HCT116 (cell line): ENCODE data around the gene RHEBL1. TPM values are rescaled to one million over a fixed set of nuclear protein-coding genes. Genes with fewer than 3 reads are reported as not detected.

Experiments
- ATAC-seq: fragments of 200-7000 bp; cut with Tn5 transposase; 2 replicates; pipeline ENCODE4 v1.9.1; 2020; ENCODE audit warnings: mild to moderate bottlenecking, moderate library complexity
- BruUV-seq: library from RNA; stranded (reverse); fragments of 400-500 nt; replicated peaks from 2 replicates; lab custom pipeline; 2021; lab: Mats Ljungman, UMichigan
- CTCF ChIA-PET: fragments of 300-600 bp; sonication (Branson Sonifier 250); formaldehyde crosslinking; loops from one replicate; lab custom pipeline; 2021; ENCODE audit warnings: antibody characterized with exemption; lab: Charles Lee
- POLR2A ChIA-PET: fragments of 300-600, 350-600 bp; sonication (Branson Sonifier 250); formaldehyde crosslinking; loops from one replicate; lab custom pipeline; 2021; ENCODE audit warnings: antibody characterized with exemption; lab: Charles Lee
- RAD21 ChIA-PET, 2 experiments: fragments of 300-600 bp; sonication (Branson Sonifier 250); formaldehyde crosslinking; loops; one replicate each; lab custom pipeline; 2023; ENCODE audit warnings: low total read pairs in 2 of 2; ENCODE audit not compliant: uncharacterized antibody in 2 of 2, unreplicated experiment in 2 of 2, low non-redundant PET in 1 of 2; lab: Charles Lee
- DNase-seq: peaks from one replicate; pipeline ENCODE4 v3.0.0-alpha.2; 2010; ENCODE audit warnings: low read depth, low spot score
- H2AFZ ChIP-seq: fragments of 200-600 bp; shearing (Covaris generic), sonication (generic); 2 replicates; pipeline ENCODE4 v1.6.1; 2017; ENCODE audit warnings: low read depth, mixed run types, mixed read lengths, antibody characterized with exemption, low read length; ENCODE audit not compliant: poor library complexity, severe bottlenecking
- H3K27ac ChIP-seq: 2 replicates; pipeline ENCODE4 v1.5.1; 2012; ENCODE audit warnings: low read depth, low read length
- H3K27me3 ChIP-seq: fragments of 200-600 bp; sonication (generic); 2 replicates; pipeline ENCODE4 v1.6.1; 2016; ENCODE audit warnings: mixed run types, low read length, mixed read lengths; ENCODE audit not compliant: insufficient read depth
- H3K36me3 ChIP-seq, 2 experiments: fragments of 200-500 bp in 1 of 2; fragments of 200-600 bp in 1 of 2; sonication (Bioruptor generic) in 1 of 2; sonication (generic) in 1 of 2; 2 replicates each; pipeline versions ENCODE4 v1.5.1 to v1.6.1; 2014 to 2016; ENCODE audit warnings: low read length in 2 of 2, inconsistent platforms in 1 of 2, mixed read lengths in 1 of 2, mixed run types in 1 of 2; ENCODE audit not compliant: insufficient read depth in 2 of 2, control insufficient read depth in 1 of 2
- H3K4me1 ChIP-seq, 2 experiments: fragments of 200-600 bp in 1 of 2; sonication (generic) in 1 of 2; 2 replicates each; pipeline versions ENCODE4 v1.5.1 to v1.6.1; 2012 to 2017; ENCODE audit warnings: low read length in 2 of 2, inconsistent platforms in 1 of 2, mild to moderate bottlenecking in 1 of 2, mixed read lengths in 1 of 2, mixed run types in 1 of 2, moderate library complexity in 1 of 2; ENCODE audit not compliant: insufficient read depth in 2 of 2, control insufficient read depth in 1 of 2
- H3K4me2 ChIP-seq: fragments of 200-600 bp; sonication (generic); 2 replicates; pipeline ENCODE4 v1.6.1; 2017; ENCODE audit warnings: mixed run types, low read length, mixed read lengths
- H3K4me3 ChIP-seq, 2 experiments: fragments of 200-600 bp in 1 of 2; sonication (generic) in 1 of 2; replicated peaks in 1 of 2; 2 replicates each; pipeline ENCODE4 v1.5.1; 2011 to 2016; ENCODE audit warnings: low read length in 2 of 2, control low read depth in 1 of 2, low read depth in 1 of 2, mild to moderate bottlenecking in 1 of 2, mixed read lengths in 1 of 2, mixed run types in 1 of 2
- H3K79me2 ChIP-seq: fragments of 200-600 bp; sonication (generic); 2 replicates; pipeline ENCODE4 v1.6.1; 2017; ENCODE audit warnings: mild to moderate bottlenecking, mixed run types, low read length, moderate library complexity, mixed read lengths; ENCODE audit not compliant: insufficient read depth
- H3K9ac ChIP-seq: fragments of 200-600 bp; sonication (generic); 2 replicates; pipeline ENCODE4 v1.6.1; 2016; ENCODE audit warnings: low read length, mixed read lengths
- H3K9me2 ChIP-seq: fragments of 200-600 bp; sonication (generic), shearing (Covaris generic); 2 replicates; pipeline ENCODE4 v1.6.1; 2017; ENCODE audit warnings: mixed run types, mild to moderate bottlenecking, moderate library complexity; ENCODE audit not compliant: insufficient read depth
- H3K9me3 ChIP-seq, 2 experiments: fragments of 200-500 bp in 1 of 2; fragments of 200-600 bp in 1 of 2; sonication (Bioruptor generic) in 1 of 2; sonication (generic) in 1 of 2; 2 replicates each; pipeline ENCODE4 v1.6.1; 2014 to 2017; ENCODE audit warnings: low read length in 2 of 2, mixed read lengths in 2 of 2, inconsistent platforms in 1 of 2, low read depth in 1 of 2, mild to moderate bottlenecking in 1 of 2, mixed run types in 1 of 2, moderate library complexity in 1 of 2; ENCODE audit not compliant: control insufficient read depth in 1 of 2, insufficient read depth in 1 of 2
- H4K20me1 ChIP-seq: fragments of 200-600 bp; sonication (generic), shearing (Covaris generic); 2 replicates; pipeline ENCODE4 v1.6.1; 2017; ENCODE audit warnings: mixed run types, mild to moderate bottlenecking, moderate library complexity; ENCODE audit not compliant: insufficient read depth
- CEBPB ChIP-seq: IDR thresholded peaks from 2 replicates; pipeline ENCODE4 v1.6.1; 2012; ENCODE audit warnings: low read depth
- CTCF ChIP-seq, 3 experiments: fragments of 200-600 bp in 1 of 3; sonication (generic) in 1 of 3; IDR thresholded peaks in 2 of 3; conservative IDR thresholded peaks in 1 of 3; 2 replicates each; pipeline ENCODE4 v1.5.1; 2012 to 2017; ENCODE audit warnings: low read depth in 2 of 3, low read length in 2 of 3, antibody characterized with exemption in 1 of 3, borderline replicate concordance in 1 of 3, control low read depth in 1 of 3, mild to moderate bottlenecking in 1 of 3, mixed read lengths in 1 of 3, mixed run types in 1 of 3, moderate library complexity in 1 of 3; ENCODE audit not compliant: insufficient read depth in 1 of 3
- EGR1 ChIP-seq: IDR thresholded peaks from 2 replicates; pipeline ENCODE4 v1.6.1; 2012; ENCODE audit warnings: low read depth
- ELF1 ChIP-seq: IDR thresholded peaks from 2 replicates; pipeline ENCODE4 v1.6.1; 2012; ENCODE audit warnings: low read depth, borderline replicate concordance
- FOSL1 ChIP-seq: IDR thresholded peaks from 2 replicates; pipeline ENCODE4 v1.6.1; 2012; ENCODE audit warnings: low read depth
- JUND ChIP-seq: IDR thresholded peaks from 2 replicates; pipeline ENCODE4 v1.6.1; 2012
- MAX ChIP-seq: IDR thresholded peaks from 2 replicates; pipeline ENCODE4 v1.6.1; 2012
- POLR2AphosphoS5 ChIP-seq: IDR thresholded peaks from 2 replicates; pipeline ENCODE4 v1.6.1; 2011; ENCODE audit warnings: mild to moderate bottlenecking, low read depth, low read length, moderate library complexity
- REST ChIP-seq: IDR thresholded peaks from 2 replicates; pipeline ENCODE4 v1.6.1; 2012; ENCODE audit warnings: low read depth
- SIN3A ChIP-seq: IDR thresholded peaks from 2 replicates; pipeline ENCODE4 v1.6.1; 2012; ENCODE audit warnings: low read depth
- SP1 ChIP-seq: IDR thresholded peaks from 2 replicates; pipeline ENCODE4 v1.6.1; 2012; ENCODE audit warnings: low read depth
- SRF ChIP-seq: IDR thresholded peaks from 2 replicates; pipeline ENCODE4 v1.6.1; 2012; ENCODE audit warnings: low read depth
- TCF7L2 ChIP-seq: IDR thresholded peaks from 2 replicates; pipeline ENCODE4 v1.7.0; 2011; ENCODE audit warnings: borderline replicate concordance, inconsistent platforms; ENCODE audit not compliant: insufficient read depth, insufficient read length; ENCODE audit errors: extremely low read depth
- YY1 ChIP-seq: IDR thresholded peaks from 2 replicates; pipeline ENCODE4 v1.6.1; 2011; ENCODE audit warnings: low read length, low read depth, moderate library complexity, mild to moderate bottlenecking; ENCODE audit not compliant: insufficient replicate concordance; ENCODE audit errors: extremely low read depth
- ZBTB33 ChIP-seq: IDR thresholded peaks from 2 replicates; pipeline ENCODE4 v1.6.1; 2011; ENCODE audit warnings: mild to moderate bottlenecking, low read length, moderate library complexity; ENCODE audit not compliant: insufficient replicate concordance; ENCODE audit errors: extremely low read depth
- ZNF274 ChIP-seq: fragments of 200-500 bp; sonication (Bioruptor generic); IDR thresholded peaks from 2 replicates; pipeline ENCODE4 v1.6.1; 2014; ENCODE audit warnings: mild to moderate bottlenecking, low read depth, low read length, inconsistent platforms
- intact Hi-C: fragments of 100-400 bp; cut with micrococcal nuclease; formaldehyde crosslinking; loops from 2 replicates; pipeline ENCODE4 v1.10.0; 2022
- total RNA-seq: library from RNA; stranded (reverse); gene quantifications from one replicate; pipeline ENCODE4 v1.2.1, GENCODE V29; 2021; ENCODE audit not compliant: unreplicated experiment

The RHEBL1 gene
- total RNA-seq, 1 experiment from 2014 or later, result 2.8 TPM

- no peak overlapping the region for H3K4me2 ChIP-seq
- DNase-seq, result no peak
- peaks cover 14% of the 10 kb centered on the region; the same call in 1 of the 2 replicates for H3K79me2 ChIP-seq
- CTCF ChIA-PET, result no interaction called here
- ATAC-seq, result no peak
- BruUV-seq, result no TSS peak
- intact Hi-C loops, result no loop called here
- POLR2A ChIA-PET, result no interaction called here
- no peaks in the 10 kb centered on the region; a peak in 1 of 4 replicates for H3K4me1 ChIP-seq
- H2AFZ ChIP-seq, result no peak overlapping the region
- H3K27me3 ChIP-seq, result no peaks in the 10 kb centered on the region
- H3K27ac ChIP-seq, result no peak overlapping the region
- TF ChIP-seq YY1 (no peak), REST (no peak), POLR2AphosphoS5 (no peak), CTCF (IDR thresholded peaks at IDR 0.05 in 2 of 3, conservative IDR thresholded peaks at IDR 0.05 in 1 of 3; ENCODE audit: borderline replicate concordance in 1 of 3, insufficient read depth in 1 of 3, low read depth in 2 of 3, low read length in 2 of 3) (no peak), SP1 (no peak), ZNF274 (no peak), SRF (no peak), FOSL1 (no peak), JUND (no peak), TCF7L2 (no peak), ZBTB33 (no peak), MAX (no peak), EGR1 (no peak), ELF1 (no peak), SIN3A (no peak), CEBPB (no peak)
- no peaks in the 10 kb centered on the region for H4K20me1 ChIP-seq
- peaks cover 47 to 60% of the 10 kb centered on the region in 2 experiments for H3K36me3 ChIP-seq
- no peak overlapping the region for H3K4me3 ChIP-seq
- H3K9me2 ChIP-seq, result no peaks in the 10 kb centered on the region
- no peaks in the 10 kb centered on the region for H3K9me3 ChIP-seq
- H3K9ac ChIP-seq, result no peak overlapping the region
- RAD21 ChIA-PET, result no interaction called here
Observed at GRCh38 chr12:49025463-49025862, 44.3 kb downstream of the RHEBL1 start.
